Astrocyte (in vitro differentiated cells and primary cell): ENCODE data around the gene TRAPPC12. TPM values are rescaled to one million over a fixed set of nuclear protein-coding genes. Genes with fewer than 3 reads are reported as not detected.

Source experiments
- DNase-seq: peaks from one replicate; pipeline ENCODE4 v3.0.0-alpha.2; 2010; ENCODE audit warnings: low read depth
- FAIRE-seq: peaks from 2 replicates; lab custom pipeline; 2011; peaks lifted over from hg19 to GRCh38; lab: Jason Lieb, UNC
- H2AFZ ChIP-seq: 2 replicates; pipeline ENCODE4 v1.6.0; 2012; ENCODE audit warnings: low read depth, low read length, inconsistent platforms
- H3K27ac ChIP-seq: 2 replicates; pipeline ENCODE4 v1.5.1; 2011; ENCODE audit warnings: low read depth, low read length, inconsistent platforms
- H3K27me3 ChIP-seq: 2 replicates; pipeline ENCODE4 v1.6.0; 2011; ENCODE audit warnings: low read length, inconsistent platforms; ENCODE audit not compliant: insufficient read depth
- H3K36me3 ChIP-seq: 2 replicates; pipeline ENCODE4 v1.5.1; 2011; ENCODE audit warnings: low read length, inconsistent platforms; ENCODE audit not compliant: insufficient read depth
- H3K4me1 ChIP-seq: 2 replicates; pipeline ENCODE4 v1.5.1; 2011; ENCODE audit warnings: low read length, inconsistent platforms; ENCODE audit not compliant: insufficient read depth
- H3K4me2 ChIP-seq: 2 replicates; pipeline ENCODE4 v1.6.0; 2012; ENCODE audit warnings: low read length, inconsistent platforms
- H3K4me3 ChIP-seq: 2 replicates; pipeline ENCODE4 v1.5.1; 2011; ENCODE audit warnings: low read depth, mild to moderate bottlenecking, low read length, inconsistent platforms; ENCODE audit not compliant: insufficient read depth
- H3K79me2 ChIP-seq: 2 replicates; pipeline ENCODE4 v1.6.0; 2012; ENCODE audit warnings: mild to moderate bottlenecking, low read length, inconsistent platforms; ENCODE audit not compliant: insufficient read depth
- H3K9ac ChIP-seq: 2 replicates; pipeline ENCODE4 v1.6.0; 2012; ENCODE audit warnings: mild to moderate bottlenecking, low read length, inconsistent platforms
- H3K9me3 ChIP-seq: 2 replicates; pipeline ENCODE4 v1.5.1; 2012; ENCODE audit warnings: low read depth, mild to moderate bottlenecking, low read length, inconsistent platforms; ENCODE audit not compliant: insufficient read depth
- H4K20me1 ChIP-seq: 2 replicates; pipeline ENCODE4 v1.6.0; 2012; ENCODE audit warnings: low read length, inconsistent platforms; ENCODE audit not compliant: insufficient read depth
- H3K27ac Mint-ChIP-seq: one replicate; pipeline ENCODE4 v1.8.0; 2021; ENCODE audit warnings: mild to moderate bottlenecking, mixed read lengths; ENCODE audit not compliant: unreplicated experiment
- H3K27me3 Mint-ChIP-seq: one replicate; pipeline ENCODE4 v1.8.0; 2021; ENCODE audit warnings: low read depth, mixed read lengths; ENCODE audit not compliant: unreplicated experiment
- H3K36me3 Mint-ChIP-seq: one replicate; pipeline ENCODE4 v1.8.0; 2021; ENCODE audit warnings: low read depth, mixed read lengths; ENCODE audit not compliant: unreplicated experiment
- H3K4me1 Mint-ChIP-seq: one replicate; pipeline ENCODE4 v1.8.0; 2021; ENCODE audit warnings: low read depth, mixed read lengths; ENCODE audit not compliant: unreplicated experiment
- H3K4me3 Mint-ChIP-seq: one replicate; pipeline ENCODE4 v1.8.0; 2021; ENCODE audit warnings: mild to moderate bottlenecking, moderate library complexity, mixed read lengths; ENCODE audit not compliant: unreplicated experiment
- H3K9me3 Mint-ChIP-seq: one replicate; pipeline ENCODE4 v1.8.0; 2021; ENCODE audit warnings: mild to moderate bottlenecking, mixed read lengths; ENCODE audit not compliant: unreplicated experiment
- EZH2 ChIP-seq: IDR thresholded peaks from 2 replicates; pipeline ENCODE4 v1.6.1; 2012; ENCODE audit warnings: mild to moderate bottlenecking, low read length, inconsistent platforms; ENCODE audit not compliant: insufficient read depth
- total RNA-seq: library from RNA; stranded (reverse); gene quantifications from 2 replicates; pipeline ENCODE4 v1.2.1, GENCODE V29; 2021
- TF ChIP-seq, protein P1 (sequence below): IDR thresholded peaks from 2 replicates; pipeline ENCODE4 v1.5.1; 2011; ENCODE audit warnings: low read depth, mild to moderate bottlenecking, inconsistent platforms, low read length, moderate library complexity; ENCODE audit not compliant: insufficient read depth

Gene TRAPPC12
- total RNA-seq, 1 donor from 2014 or later, result 62.1 TPM

DNA sequence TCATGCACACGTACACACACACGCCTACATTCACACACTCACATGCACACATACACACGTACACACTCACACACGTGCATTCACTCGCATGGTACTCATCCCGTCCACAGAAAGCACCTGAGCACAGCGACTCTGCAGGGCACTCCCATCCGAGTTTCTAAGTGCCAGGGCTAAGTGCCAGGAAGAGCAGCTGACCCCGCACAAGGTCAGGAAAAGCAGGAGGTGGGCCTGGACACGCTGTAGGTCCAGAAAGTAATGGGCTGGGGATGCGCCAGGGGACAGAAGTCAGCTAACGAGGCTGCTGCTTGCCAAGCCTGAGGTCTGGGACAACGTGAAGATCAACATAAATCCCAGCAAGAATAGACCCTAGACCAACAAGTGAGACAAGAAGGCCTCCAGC is 124.0 kb downstream of the TRAPPC12 start:
- no peak overlapping the region for H3K4me3 ChIP-seq
- H3K79me2 ChIP-seq, result peaks cover 1% of the 10 kb centered on the region
- Mint-ChIP-seq H3K27ac (no peak overlapping the region), H3K4me3 (no peak overlapping the region), H3K27me3 (no peaks in the 10 kb centered on the region), H3K9me3 (peaks cover 4% of the 10 kb centered on the region), H3K36me3 (peaks cover 21% of the 10 kb centered on the region), H3K4me1 (no peaks in the 10 kb centered on the region)
- no peak overlapping the region for H3K4me2 ChIP-seq
- H3K9ac ChIP-seq, result no peak overlapping the region
- peaks cover 9% of the 10 kb centered on the region for H3K36me3 ChIP-seq
- no peak overlapping the region for H2AFZ ChIP-seq
- H3K4me1 ChIP-seq, result no peaks in the 10 kb centered on the region
- no peak for FAIRE-seq
- H3K9me3 ChIP-seq, result no peaks in the 10 kb centered on the region
- DNase-seq, result no peak
- peaks cover 11% of the 10 kb centered on the region for H4K20me1 ChIP-seq
- H3K27me3 ChIP-seq, result no peaks in the 10 kb centered on the region
- no peak for TF ChIP-seq EZH2
- TF ChIP-seq, protein P1, sequence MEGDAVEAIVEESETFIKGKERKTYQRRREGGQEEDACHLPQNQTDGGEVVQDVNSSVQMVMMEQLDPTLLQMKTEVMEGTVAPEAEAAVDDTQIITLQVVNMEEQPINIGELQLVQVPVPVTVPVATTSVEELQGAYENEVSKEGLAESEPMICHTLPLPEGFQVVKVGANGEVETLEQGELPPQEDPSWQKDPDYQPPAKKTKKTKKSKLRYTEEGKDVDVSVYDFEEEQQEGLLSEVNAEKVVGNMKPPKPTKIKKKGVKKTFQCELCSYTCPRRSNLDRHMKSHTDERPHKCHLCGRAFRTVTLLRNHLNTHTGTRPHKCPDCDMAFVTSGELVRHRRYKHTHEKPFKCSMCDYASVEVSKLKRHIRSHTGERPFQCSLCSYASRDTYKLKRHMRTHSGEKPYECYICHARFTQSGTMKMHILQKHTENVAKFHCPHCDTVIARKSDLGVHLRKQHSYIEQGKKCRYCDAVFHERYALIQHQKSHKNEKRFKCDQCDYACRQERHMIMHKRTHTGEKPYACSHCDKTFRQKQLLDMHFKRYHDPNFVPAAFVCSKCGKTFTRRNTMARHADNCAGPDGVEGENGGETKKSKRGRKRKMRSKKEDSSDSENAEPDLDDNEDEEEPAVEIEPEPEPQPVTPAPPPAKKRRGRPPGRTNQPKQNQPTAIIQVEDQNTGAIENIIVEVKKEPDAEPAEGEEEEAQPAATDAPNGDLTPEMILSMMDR, result no peak
- no peak overlapping the region for H3K27ac ChIP-seq

DNA sequence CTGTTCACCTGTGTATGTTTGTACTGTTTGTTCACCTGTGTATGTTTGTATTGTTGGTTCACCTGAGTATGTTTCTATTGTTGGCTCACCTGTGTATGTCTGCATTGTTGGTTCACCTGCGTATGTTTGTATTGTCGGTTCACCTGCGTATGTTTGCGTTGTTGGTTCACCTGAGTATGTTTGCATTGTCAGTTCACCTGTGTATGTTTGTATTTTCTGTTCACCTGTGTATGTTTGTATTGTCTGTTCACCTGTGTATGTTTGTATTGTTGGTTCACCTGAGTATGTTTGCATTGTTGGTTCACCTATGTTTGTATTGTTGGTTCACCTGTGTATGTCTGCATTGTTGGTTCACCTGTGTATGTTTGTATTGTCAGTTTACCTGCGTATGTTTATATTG is 125.2 kb downstream of the TRAPPC12 start:
- no peaks in the 10 kb centered on the region for H3K4me1 Mint-ChIP-seq
- H3K36me3 ChIP-seq, result peaks cover 5% of the 10 kb centered on the region
- H3K4me2 ChIP-seq, result no peak overlapping the region
- H3K27ac Mint-ChIP-seq, result no peak overlapping the region
- H3K9ac ChIP-seq, result no peak overlapping the region
- TF ChIP-seq EZH2, result no peak
- TF ChIP-seq, protein P1, result no peak
- H3K4me3 ChIP-seq, result no peak overlapping the region
- no peak overlapping the region for H3K27ac ChIP-seq
- H3K27me3 Mint-ChIP-seq, result no peaks in the 10 kb centered on the region
- peaks cover 11% of the 10 kb centered on the region for H4K20me1 ChIP-seq
- H3K79me2 ChIP-seq, result peaks cover 4% of the 10 kb centered on the region
- no peak overlapping the region for H2AFZ ChIP-seq
- H3K4me3 Mint-ChIP-seq, result no peak overlapping the region
- no peaks in the 10 kb centered on the region for H3K27me3 ChIP-seq
- no peaks in the 10 kb centered on the region for H3K9me3 ChIP-seq
- H3K36me3 Mint-ChIP-seq, result peaks cover 25% of the 10 kb centered on the region
- DNase-seq (no peak), FAIRE-seq (no peak)
- H3K9me3 Mint-ChIP-seq, result peaks cover 4% of the 10 kb centered on the region
- no peaks in the 10 kb centered on the region for H3K4me1 ChIP-seq

DNA sequence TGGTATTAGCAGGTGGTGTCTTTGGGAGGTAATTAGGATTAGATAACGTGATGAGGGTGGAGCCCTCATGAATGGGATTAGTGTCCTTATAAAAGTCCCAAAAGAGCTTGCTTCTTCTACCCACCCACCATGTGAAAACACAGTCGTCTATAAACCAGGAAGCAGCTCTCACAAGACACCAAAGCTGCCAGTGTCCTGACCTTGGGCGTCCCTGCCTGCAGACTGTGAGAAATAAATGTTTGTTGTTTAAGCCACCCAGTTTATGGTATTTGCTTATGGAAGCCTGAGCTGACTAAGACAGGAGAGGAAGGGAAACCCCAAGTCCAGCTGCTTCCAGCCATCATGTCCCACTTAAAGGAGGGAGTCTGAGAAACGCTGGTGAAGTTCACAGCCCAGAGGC is 126.3 kb downstream of the TRAPPC12 start:
- H3K36me3 Mint-ChIP-seq, result peaks cover 24% of the 10 kb centered on the region
- H4K20me1 ChIP-seq, result peaks cover 11% of the 10 kb centered on the region
- H3K27me3 ChIP-seq, result no peaks in the 10 kb centered on the region

More for the DNA sequence above, 126.3 kb downstream of the TRAPPC12 start:
- H3K4me3 ChIP-seq, result no peak overlapping the region
- H3K4me2 ChIP-seq, result no peak overlapping the region
- H3K4me1 ChIP-seq, result no peaks in the 10 kb centered on the region
- Mint-ChIP-seq H3K27me3 (no peaks in the 10 kb centered on the region), H3K27ac (no peak overlapping the region), H3K4me1 (no peaks in the 10 kb centered on the region), H3K4me3 (no peak overlapping the region), H3K9me3 (peaks cover 4% of the 10 kb centered on the region)
- TF ChIP-seq EZH2, result no peak
- TF ChIP-seq, protein P1, result no peak
- H3K9ac ChIP-seq, result no peak overlapping the region
- FAIRE-seq (no peak), DNase-seq (no peak)
- H3K36me3 ChIP-seq, result peaks cover 5% of the 10 kb centered on the region
- no peak overlapping the region for H3K27ac ChIP-seq
- no peaks in the 10 kb centered on the region for H3K9me3 ChIP-seq
- H2AFZ ChIP-seq, result no peak overlapping the region
- peaks cover 4% of the 10 kb centered on the region for H3K79me2 ChIP-seq
